HEK293T (cell line): Measurements from ENCODE around the gene SNX9.

ENCODE experiments used
- CTCF ChIA-PET: fragments of 350-600 bp; formaldehyde crosslinking; extraction: SDS; loops from one replicate; lab custom pipeline; 2021; ENCODE audit warnings: antibody characterized with exemption, inconsistent platforms; lab: Yijun Ruan, JAX
- POLR2A ChIA-PET: fragments of 350-600 bp; formaldehyde crosslinking; extraction: SDS; loops from one replicate; lab custom pipeline; 2020; ENCODE audit warnings: antibody characterized with exemption, inconsistent platforms; lab: Yijun Ruan, JAX
- DNase-seq: peaks from one replicate; pipeline ENCODE4 v3.0.0; 2012; ENCODE audit warnings: mixed read lengths; ENCODE audit errors: extremely low spot score
- ARNT ChIP-seq: fragments of 450-650 bp; IDR thresholded peaks from 2 replicates; pipeline ENCODE4 v1.6.1; 2017; ENCODE audit warnings: mild to moderate bottlenecking
- BHLHE40 ChIP-seq: fragments of 450-650 bp; IDR thresholded peaks from 2 replicates; pipeline ENCODE4 v1.6.1; 2016; ENCODE audit warnings: mild to moderate bottlenecking, moderate library complexity, borderline replicate concordance
- CTBP1 ChIP-seq: fragments of 450-650 bp; IDR thresholded peaks from 2 replicates; pipeline ENCODE4 v1.6.1; 2016; ENCODE audit warnings: borderline replicate concordance
- ELF4 ChIP-seq: fragments of 450-650 bp; IDR thresholded peaks from 2 replicates; pipeline ENCODE4 v1.6.1; 2017; ENCODE audit warnings: antibody characterized with exemption
- FOXA1 ChIP-seq: fragments of 450-650 bp; IDR thresholded peaks from 2 replicates; pipeline ENCODE4 v1.6.1; 2016; ENCODE audit warnings: mild to moderate bottlenecking
- FOXK2 ChIP-seq: fragments of 450-650 bp; IDR thresholded peaks from 2 replicates; pipeline ENCODE4 v1.6.1; 2016; ENCODE audit warnings: mild to moderate bottlenecking
- FOXM1 ChIP-seq: fragments of 450-650 bp; IDR thresholded peaks from 2 replicates; pipeline ENCODE4 v1.6.1; 2017; ENCODE audit warnings: mild to moderate bottlenecking, borderline replicate concordance
- HDGF ChIP-seq: fragments of 450-650 bp; IDR thresholded peaks from 2 replicates; pipeline ENCODE4 v1.6.1; 2017; ENCODE audit warnings: antibody characterized with exemption, borderline replicate concordance
- L3MBTL2 ChIP-seq: fragments of 450-650 bp; conservative IDR thresholded peaks from 2 replicates; pipeline ENCODE4 v1.6.1; 2016; ENCODE audit warnings: mild to moderate bottlenecking
- LEF1 ChIP-seq: fragments of 450-650 bp; IDR thresholded peaks from 2 replicates; pipeline ENCODE4 v1.6.1; 2017; ENCODE audit warnings: mild to moderate bottlenecking, borderline replicate concordance
- NFRKB ChIP-seq: fragments of 450-650 bp; IDR thresholded peaks from 2 replicates; pipeline ENCODE4 v1.6.1; 2016; ENCODE audit warnings: mild to moderate bottlenecking, moderate library complexity
- PKNOX1 ChIP-seq: fragments of 450-650 bp; IDR thresholded peaks from 2 replicates; pipeline ENCODE4 v1.6.1; 2016
- SP1 ChIP-seq: fragments of 450-650 bp; IDR thresholded peaks from 2 replicates; pipeline ENCODE4 v1.6.1; 2017
- SUZ12 ChIP-seq: fragments of 450-650 bp; IDR thresholded peaks from 2 replicates; pipeline ENCODE4 v1.6.1; 2016; ENCODE audit warnings: mild to moderate bottlenecking
- TARDBP ChIP-seq: fragments of 450-650 bp; IDR thresholded peaks from 2 replicates; pipeline ENCODE4 v1.6.1; 2016
- ZNF384 ChIP-seq: fragments of 450-650 bp; IDR thresholded peaks from 2 replicates; pipeline ENCODE4 v1.6.1; 2016

SNX9 gene

GRCh38 chr6:157800420-157801237, 22.4 kb upstream of the SNX9 start:
- TF ChIP-seq TARDBP (no peak), HDGF (no peak), PKNOX1 (no peak), ZNF384 (no peak)
- ChIA-PET CTCF (no interaction called here), POLR2A (no interaction called here)
- no peak for DNase-seq

GRCh38 chr6:157804448-157805327, 18.4 kb upstream of the SNX9 start:
- TF ChIP-seq CTBP1: no peak
- TF ChIP-seq FOXM1: no peak
- TF ChIP-seq PKNOX1: no peak
- TF ChIP-seq FOXA1: no peak
- no peak for TF ChIP-seq L3MBTL2
- no peak for TF ChIP-seq NFRKB
- TF ChIP-seq ARNT: no peak
- TF ChIP-seq SUZ12: no peak
- TF ChIP-seq BHLHE40: no peak
- TF ChIP-seq LEF1: no peak
- no peak for TF ChIP-seq FOXK2
- no peak for TF ChIP-seq SP1
- TF ChIP-seq ZNF384: no peak
- no peak for TF ChIP-seq TARDBP
- no peak for TF ChIP-seq ELF4
- TF ChIP-seq HDGF: no peak
- ChIA-PET POLR2A (no interaction called here), CTCF (no interaction called here)
- no peak for DNase-seq

GRCh38 chr6:157806131-157806855, 16.8 kb upstream of the SNX9 start:
- CTCF ChIA-PET: interaction anchor here (0.6 kb wide), 1 partner anchor 512 kb away, joined by 5 read pairs; no protein-coding TSS in a partner anchor
- TF ChIP-seq SUZ12 (no peak), FOXA1 (no peak), ARNT (no peak), HDGF (no peak)
- no peak for DNase-seq
- POLR2A ChIA-PET: no interaction called here

DNA sequence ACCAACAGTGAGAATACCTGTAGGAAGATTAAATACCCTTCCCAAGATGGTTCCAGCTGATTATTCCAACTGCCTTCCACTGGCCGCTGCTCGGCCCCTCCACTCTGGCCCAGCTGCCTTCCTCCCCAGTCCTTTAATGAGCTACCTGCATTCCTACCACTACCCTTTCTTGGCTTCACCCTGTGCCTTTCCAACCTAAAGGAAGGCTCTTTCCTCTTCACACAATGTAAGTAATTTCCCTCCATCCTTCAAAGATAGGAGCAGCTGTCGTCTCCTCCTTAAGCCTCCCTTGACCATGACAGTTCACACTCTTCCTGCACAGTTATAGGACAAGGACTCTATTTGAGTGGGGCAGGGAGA, 16.2 kb upstream of the SNX9 start:
- no peak for DNase-seq
- ChIA-PET POLR2A (no interaction called here), CTCF (no interaction called here)
- no peak for TF ChIP-seq FOXA1
- TF ChIP-seq SP1: no peak

DNA sequence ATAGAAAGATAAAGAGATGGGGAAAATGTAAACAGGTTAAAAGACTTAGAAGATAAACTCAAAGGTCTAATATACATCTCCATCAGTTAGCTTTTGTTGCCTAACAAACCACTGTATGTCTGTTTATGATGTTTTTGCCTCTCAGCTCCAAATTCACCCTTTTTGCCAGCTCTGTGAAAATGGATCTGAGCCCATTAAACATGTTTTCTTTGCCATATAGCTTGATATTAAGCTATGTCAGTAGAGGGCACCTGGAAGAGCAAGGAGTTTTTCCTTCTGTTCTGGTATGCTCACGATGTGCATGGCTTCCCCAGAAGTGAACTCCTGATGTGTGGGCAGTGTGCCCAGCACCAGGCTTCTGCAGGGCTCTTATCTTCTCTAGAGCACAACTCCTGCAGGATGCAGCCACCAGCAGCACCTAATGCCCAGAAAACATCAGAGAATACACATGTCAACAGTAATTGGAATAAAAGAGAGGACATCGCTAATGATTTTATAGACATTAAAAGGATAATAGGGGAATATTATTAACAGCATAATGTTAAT, 14.6 kb upstream of the SNX9 start:
- ChIA-PET CTCF (interaction anchor here (0.8 kb wide), 1 partner anchor 51 kb away, joined by 3 read pairs; no protein-coding TSS in a partner anchor), POLR2A (no interaction called here)
- TF ChIP-seq PKNOX1: no peak
- no peak for DNase-seq

GRCh38 chr6:157809613-157810012, 13.4 kb upstream of the SNX9 start:
- POLR2A ChIA-PET: no interaction called here
- TF ChIP-seq FOXK2 (no peak), FOXM1 (no peak), BHLHE40 (no peak), CTBP1 (no peak), SP1 (no peak), ZNF384 (no peak), ELF4 (no peak), HDGF (no peak), PKNOX1 (no peak), NFRKB (no peak), LEF1 (no peak)
- CTCF ChIA-PET: no interaction called here
- DNase-seq: no peak
